HepG2 (cell line): ENCODE data around the gene CACNA1F. TPM values are rescaled to one million over a fixed set of nuclear protein-coding genes. Genes with fewer than 3 reads are reported as not detected.

Experiments
- ATAC-seq: fragments of 200-7000 bp; cut with Tn5 transposase; 3 replicates; pipeline ENCODE4 v1.9.1; 2020; ENCODE audit warnings: mild to moderate bottlenecking, moderate library complexity
- BruUV-seq: library from RNA; stranded (reverse); fragments of 400-500 nt; replicated peaks from 2 replicates; lab custom pipeline; 2021; lab: Mats Ljungman, UMichigan
- CTCF ChIA-PET: fragments of 300-600 bp; formaldehyde crosslinking; extraction: SDS; loops from one replicate; lab custom pipeline; 2021; ENCODE audit warnings: low total read pairs, inconsistent platforms, low intra/inter-chr PET ratio; lab: Yijun Ruan, JAX
- POLR2A ChIA-PET: fragments of 350-600 bp; sonication (Branson Sonifier 250); formaldehyde crosslinking; loops from one replicate; lab custom pipeline; 2020; ENCODE audit warnings: antibody characterized with exemption, inconsistent platforms; lab: Yijun Ruan, JAX
- DNase-seq: peaks from one replicate; pipeline ENCODE4 v3.0.0-alpha.2; 2015; ENCODE audit warnings: low spot score
- FAIRE-seq: peaks from 3 replicates; lab custom pipeline; 2011; peaks lifted over from hg19 to GRCh38; lab: Jason Lieb, UNC
- H2AFZ ChIP-seq: one replicate; pipeline ENCODE4 v1.6.1; 2011; ENCODE audit warnings: low read length, inconsistent platforms
- H3K27ac ChIP-seq: fragments of 300-600 bp; 3 replicates; pipeline ENCODE4 v1.8.0; 2011; ENCODE audit warnings: mixed run types, mild to moderate bottlenecking, mixed read lengths, low read length, inconsistent platforms; ENCODE audit not compliant: insufficient read depth; ENCODE audit errors: extremely low read length
- H3K27me3 ChIP-seq, 2 experiments: fragments of 200-600 bp in 1 of 2; 2 replicates in 1 of 2; 3 replicates in 1 of 2; pipeline versions ENCODE4 v1.6.0 to v1.8.0; 2011; ENCODE audit warnings: low read length in 2 of 2, mild to moderate bottlenecking in 2 of 2, moderate library complexity in 2 of 2, inconsistent platforms in 1 of 2; ENCODE audit not compliant: insufficient read depth in 2 of 2, control insufficient read depth in 1 of 2
- H3K36me3 ChIP-seq, 2 experiments: fragments of 200-600 bp in 1 of 2; replicated peaks in 1 of 2; 2 replicates in 1 of 2; 3 replicates in 1 of 2; pipeline versions ENCODE4 v1.5.1 to v1.8.0; 2011; ENCODE audit warnings: low read length in 2 of 2, inconsistent platforms in 1 of 2; ENCODE audit not compliant: insufficient read depth in 2 of 2, control insufficient read depth in 1 of 2
- H3K4me1 ChIP-seq: 2 replicates; pipeline ENCODE4 v1.5.1; 2012; ENCODE audit warnings: low read length, inconsistent platforms; ENCODE audit not compliant: insufficient read depth
- H3K4me2 ChIP-seq: 2 replicates; pipeline ENCODE4 v1.6.0; 2011; ENCODE audit warnings: low read depth, low read length, inconsistent platforms
- H3K4me3 ChIP-seq, 3 experiments: fragments of 200-600 bp in 1 of 3; sonication (generic), shearing (Covaris generic) in 1 of 3; replicated peaks in 1 of 3; 2 replicates each; pipeline ENCODE4 v1.5.1; 2011 to 2016; ENCODE audit warnings: low read length in 3 of 3, inconsistent platforms in 2 of 3, low read depth in 2 of 3, mild to moderate bottlenecking in 2 of 3, control low read depth in 1 of 3, mixed read lengths in 1 of 3; ENCODE audit not compliant: insufficient read depth in 1 of 3
- H3K79me2 ChIP-seq: one replicate; pipeline ENCODE4 v1.6.1; 2011; ENCODE audit warnings: low read length, inconsistent platforms; ENCODE audit not compliant: insufficient read depth
- H3K9ac ChIP-seq: 2 replicates; pipeline ENCODE4 v1.6.0; 2011; ENCODE audit warnings: mild to moderate bottlenecking, low read depth, low read length, inconsistent platforms; ENCODE audit not compliant: insufficient read depth
- H3K9me3 ChIP-seq: 2 replicates; pipeline ENCODE4 v1.5.1; 2012; ENCODE audit warnings: mild to moderate bottlenecking, low read length
- H4K20me1 ChIP-seq: 2 replicates; pipeline ENCODE4 v1.6.0; 2011; ENCODE audit warnings: inconsistent platforms, mild to moderate bottlenecking, low read length, moderate library complexity; ENCODE audit not compliant: insufficient read depth
- ASH2L ChIP-seq: fragments of 300-600, 200-600 bp; sonication (generic); IDR thresholded peaks from 2 replicates; pipeline ENCODE4 v1.7.0; 2017; ENCODE audit warnings: low read depth, mild to moderate bottlenecking, moderate library complexity, mixed read lengths, low read length; ENCODE audit not compliant: insufficient read length
- HNRNPUL1 ChIP-seq: fragments of 200-400 bp; formaldehyde crosslinking; IDR thresholded peaks from 2 replicates; pipeline ENCODE4 v1.6.1; 2017; ENCODE audit warnings: low read depth, mild to moderate bottlenecking, low read length, moderate library complexity
- KMT2A ChIP-seq: sonication (generic); formaldehyde crosslinking; IDR thresholded peaks from 2 replicates; pipeline ENCODE4 v1.4.0; 2020; ENCODE audit warnings: missing genetic modification reagents
- MAZ ChIP-seq, 2 experiments: sonication (generic) in 1 of 2; formaldehyde crosslinking in 1 of 2; IDR thresholded peaks; 2 replicates each; pipeline versions ENCODE4 v1.5.0 to v1.6.1; 2012 to 2020; ENCODE audit warnings: low read depth in 2 of 2, mild to moderate bottlenecking in 2 of 2, borderline replicate concordance in 1 of 2, improper control_type of control experiment in 1 of 2, low read length in 1 of 2, missing genetic modification reagents in 1 of 2, moderate library complexity in 1 of 2
- NONO ChIP-seq, 2 experiments: fragments of 450-650 bp in 1 of 2; sonication (generic) in 1 of 2; formaldehyde crosslinking in 1 of 2; IDR thresholded peaks in 1 of 2; conservative IDR thresholded peaks in 1 of 2; 2 replicates each; pipeline versions ENCODE4 v1.6.1 to v1.8.0; 2017 to 2022; ENCODE audit warnings: mild to moderate bottlenecking in 1 of 2, missing genetic modification reagents in 1 of 2, moderate library complexity in 1 of 2
- PCBP2 ChIP-seq: fragments of 200-400 bp; formaldehyde crosslinking; optimal IDR thresholded peaks from 2 replicates; pipeline ENCODE3; 2018; ENCODE audit warnings: low read length, low read depth; ENCODE audit not compliant: poor library complexity, severe bottlenecking
- SRY ChIP-seq: sonication (generic); formaldehyde crosslinking; IDR thresholded peaks from 2 replicates; pipeline ENCODE4 v1.8.0; 2022; ENCODE audit warnings: mild to moderate bottlenecking, missing genetic modification reagents
- SSRP1 ChIP-seq: IDR thresholded peaks from 2 replicates; pipeline ENCODE4 v1.6.1; 2016; ENCODE audit warnings: control low read depth
- ZNF160 ChIP-seq: sonication (generic); formaldehyde crosslinking; IDR thresholded peaks from 2 replicates; pipeline ENCODE4 v1.8.0; 2022; ENCODE audit warnings: mild to moderate bottlenecking, inconsistent platforms, missing genetic modification reagents
- ZNF547 ChIP-seq: sonication (generic); formaldehyde crosslinking; IDR thresholded peaks from 2 replicates; pipeline ENCODE4 v1.5.1; 2020; ENCODE audit warnings: mild to moderate bottlenecking, missing genetic modification reagents
- ZNF672 ChIP-seq: sonication (generic); formaldehyde crosslinking; IDR thresholded peaks from 2 replicates; pipeline ENCODE4 v1.8.1; 2022; ENCODE audit warnings: missing genetic modification reagents
- ZNF782 ChIP-seq: sonication (generic); formaldehyde crosslinking; IDR thresholded peaks from 2 replicates; pipeline ENCODE4 v1.4.0; 2020; ENCODE audit warnings: missing genetic modification reagents, mild to moderate bottlenecking, borderline replicate concordance
- ZSCAN29 ChIP-seq: sonication (generic); formaldehyde crosslinking; conservative IDR thresholded peaks from 2 replicates; pipeline ENCODE4 v1.4.0; 2020; ENCODE audit warnings: mild to moderate bottlenecking, missing genetic modification reagents
- WGBS: methylation state at CpG from one replicate; pipeline ENCODE4 v1.1.6; 2017; ENCODE audit warnings: low lambda C conversion rate; 5-methylcytosine and 5-hydroxymethylcytosine counted together
- in situ Hi-C: cut with HindIII; loops from 2 replicates; pipeline ENCODE4 v1.10.0; 2017; ENCODE audit warnings: low pct_unique_long_range_greater_than_20kb; ENCODE audit not compliant: extremely low pct_ligation_motif_present
- intact Hi-C: fragments of 100-400 bp; cut with micrococcal nuclease; formaldehyde crosslinking; loops from one replicate; pipeline ENCODE4 v1.10.0; 2022; ENCODE audit not compliant: unreplicated experiment
- polyA plus RNA-seq, 8 experiments: library from polyadenylated mRNA; depleted of rRNA in 3 of 8; stranded (reverse) in 7 of 8; unstranded in 1 of 8; fragments of >200 nt; fragmentation: Illumina TruSeq in 4 of 8; extraction: Trizol in 4 of 8; gene quantifications; 2 replicates each; pipeline versions ENCODE4 v1.2.1 to v1.2.3, GENCODE V29; 2011 to 2016; ENCODE audit warnings: low read depth in 4 of 8, missing spikeins in 1 of 8, mixed read lengths in 1 of 8; ENCODE audit not compliant: insufficient read depth in 1 of 8
- total RNA-seq, 5 experiments: library from RNA; depleted of rRNA; stranded (reverse); fragments of >200 nt; fragmentation: Illumina TruSeq; extraction: Trizol; gene quantifications; 2 replicates each; pipeline ENCODE4 v1.2.3, GENCODE V29; 2016; ENCODE audit warnings: low read depth in 1 of 5

The CACNA1F gene
- total and polyA plus RNA-seq, 2 of the 13 experiments (the other 11 are each of a cell fraction or from before 2014, with no cell fraction given) = 0.03 TPM; not detected in 1

DNA sequence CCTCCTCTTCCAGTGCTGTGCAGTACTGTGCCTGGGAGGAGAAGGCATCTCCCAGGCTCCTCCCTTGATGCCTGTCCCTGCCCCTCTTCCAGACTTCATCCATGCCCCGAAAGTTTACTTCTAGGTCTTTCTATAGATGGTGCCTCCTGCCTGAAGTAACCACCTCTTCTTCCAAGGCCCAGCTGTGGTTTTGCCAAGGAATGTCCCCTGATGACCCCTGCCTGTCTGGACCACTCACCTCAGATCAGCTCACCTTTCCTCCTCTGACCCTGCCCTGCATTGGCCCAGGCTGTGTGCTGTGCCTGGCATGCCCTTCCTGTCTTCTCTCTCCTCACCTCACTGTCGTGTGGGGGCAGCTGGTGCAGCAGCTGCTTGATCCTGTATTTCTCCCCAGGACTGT, 53.8 kb downstream of the CACNA1F start:
- ChIA-PET CTCF (no interaction called here), POLR2A (interaction anchor here (2.3 kb wide), 1 partner anchor 12 kb away, joined by 8 read pairs; no protein-coding TSS in a partner anchor)
- H2AFZ ChIP-seq = no peak overlapping the region
- WGBS = 100% methylated on average over 1 of the region's 2 CpGs
- peaks cover 0 to 2% of the 10 kb centered on the region in 2 experiments; a peak in 2 of 5 replicates for H3K36me3 ChIP-seq
- no peaks in the 10 kb centered on the region for H3K4me1 ChIP-seq
- no peaks in the 10 kb centered on the region for H4K20me1 ChIP-seq
- ATAC-seq = no peak
- H3K4me3 ChIP-seq = no peak overlapping the region
- no peaks in the 10 kb centered on the region for H3K9me3 ChIP-seq
- H3K79me2 ChIP-seq = no peaks in the 10 kb centered on the region
- DNase-seq = no peak
- in situ Hi-C loops = no loop called here
- no peak overlapping the region for H3K27ac ChIP-seq
- H3K9ac ChIP-seq = no peak overlapping the region
- no peaks in the 10 kb centered on the region for H3K27me3 ChIP-seq
- no TSS peak for BruUV-seq
- no peak for FAIRE-seq
- H3K4me2 ChIP-seq = no peak overlapping the region
- intact Hi-C loops = no loop called here
- TF ChIP-seq KMT2A (CRISPR knock-in tag) (no peak), ZNF547 (CRISPR knock-in tag) (no peak), MAZ (IDR thresholded peaks at IDR 0.05; ENCODE audit: borderline replicate concordance, low read depth, low read length) (no peak), MAZ (CRISPR knock-in tag; IDR thresholded peaks at IDR 0.05; ENCODE audit: low read depth) (no peak), SSRP1 (CRISPR knock-in tag) (no peak), NONO (IDR thresholded peaks at IDR 0.05) (no peak), NONO (CRISPR knock-in tag; conservative IDR thresholded peaks at IDR 0.05) (no peak), ZNF782 (no peak), ASH2L (no peak), ZNF672 (CRISPR knock-in tag) (no peak), ZSCAN29 (no peak), PCBP2 (no peak), HNRNPUL1 (no peak), SRY (CRISPR knock-in tag) (no peak), ZNF160 (no peak)
